ENCODE results near the gene IL17RD.

Gene IL17RD

DNA sequence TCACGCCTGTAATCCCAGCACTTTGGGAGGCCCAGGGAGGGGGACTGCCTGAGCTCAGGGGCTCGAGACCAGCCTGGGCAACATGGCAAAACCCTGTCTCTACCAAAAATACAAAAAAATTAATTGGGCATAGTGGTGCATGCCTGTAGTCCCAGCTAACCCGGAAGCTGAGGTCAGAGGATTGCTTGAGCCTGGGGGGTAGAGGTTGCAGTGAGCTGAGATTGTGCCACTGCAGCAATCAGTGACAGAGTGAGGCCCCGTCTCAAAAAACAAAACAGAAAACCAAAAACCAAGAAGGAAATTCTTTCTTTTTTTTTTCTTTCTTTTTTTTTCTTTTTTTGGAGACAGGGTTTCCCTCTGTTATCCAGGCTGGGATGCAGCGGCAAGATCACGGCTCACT, 101.2 kb downstream of the IL17RD start:
- no peak for DNase-seq

DNA sequence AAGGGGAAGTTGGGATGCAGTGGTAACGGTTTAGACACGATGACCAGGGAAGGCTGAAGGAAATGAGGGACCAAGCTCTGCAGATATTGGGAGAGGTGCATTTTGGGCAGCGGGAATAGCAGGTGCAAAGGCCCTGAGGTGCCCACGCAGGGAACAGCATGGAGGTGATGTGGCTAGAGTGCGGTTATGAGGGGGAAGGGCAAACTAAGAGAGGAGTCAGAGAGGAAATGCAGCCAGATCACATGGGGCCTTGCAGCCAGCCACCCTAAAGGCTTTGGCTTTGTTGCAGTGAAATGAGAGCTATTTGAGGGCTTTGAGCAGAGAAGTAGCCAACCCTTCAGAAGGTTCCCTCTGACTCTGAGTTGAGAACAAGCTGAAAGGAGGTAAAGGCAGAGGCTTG, 102.1 kb downstream of the IL17RD start:
- DNase-seq: no peak

GRCh38 chr3:57062101-57062631, 103.0 kb downstream of the IL17RD start:
- DNase-seq: no peak

DNA sequence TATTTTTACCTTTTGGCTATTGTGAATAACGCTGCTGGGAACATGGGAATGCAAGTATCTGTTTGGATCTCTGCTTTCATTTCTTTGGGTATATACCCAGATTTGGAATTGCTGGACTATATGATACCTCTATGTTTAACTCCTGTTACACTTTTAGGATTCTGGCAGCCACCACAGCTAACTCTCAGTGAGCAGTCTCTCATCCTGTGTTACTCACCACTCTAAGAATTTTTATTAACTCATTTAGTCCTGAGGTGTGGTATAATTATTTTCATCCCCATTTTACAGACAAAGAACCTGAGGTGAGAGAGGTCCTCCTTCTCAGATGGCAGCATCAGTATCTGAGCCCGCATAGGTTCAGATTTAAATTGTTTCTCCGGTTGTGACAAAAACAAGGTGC, 103.6 kb downstream of the IL17RD start:
- no peak for DNase-seq

- DNase-seq: no peak
Observed at GRCh38 chr3:57060089-57060821, 104.9 kb downstream of the IL17RD start, which contains the start of gene SPATA12. Gene SPATA12 (plus strand): TSS chr3:57060664. CDS start chr3:57073695, 13,031 bp downstream.

DNA sequence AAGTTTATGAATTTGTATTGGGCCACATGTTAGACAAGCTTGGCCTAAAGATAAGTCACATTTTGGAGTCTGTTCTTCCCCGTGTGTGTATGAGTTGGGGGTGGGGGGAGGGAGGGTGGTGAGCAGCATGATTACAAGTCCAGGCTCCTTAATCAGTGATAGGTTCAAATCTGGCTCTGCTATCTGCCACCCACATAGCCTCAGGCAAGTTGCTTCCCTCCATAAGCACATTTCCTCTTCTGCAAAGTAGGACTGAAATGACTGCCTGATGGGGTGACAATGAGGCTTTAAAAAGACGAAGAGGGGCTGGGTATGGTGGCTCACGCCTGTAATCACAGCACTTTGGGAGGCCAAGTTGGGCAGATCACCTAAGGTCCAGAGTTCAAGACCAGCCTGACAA, 105.7 kb downstream of the IL17RD start:
- DNase-seq: no peak

- no peak for DNase-seq
Observed at GRCh38 chr3:57057351-57057750, 107.8 kb downstream of the IL17RD start.

DNA sequence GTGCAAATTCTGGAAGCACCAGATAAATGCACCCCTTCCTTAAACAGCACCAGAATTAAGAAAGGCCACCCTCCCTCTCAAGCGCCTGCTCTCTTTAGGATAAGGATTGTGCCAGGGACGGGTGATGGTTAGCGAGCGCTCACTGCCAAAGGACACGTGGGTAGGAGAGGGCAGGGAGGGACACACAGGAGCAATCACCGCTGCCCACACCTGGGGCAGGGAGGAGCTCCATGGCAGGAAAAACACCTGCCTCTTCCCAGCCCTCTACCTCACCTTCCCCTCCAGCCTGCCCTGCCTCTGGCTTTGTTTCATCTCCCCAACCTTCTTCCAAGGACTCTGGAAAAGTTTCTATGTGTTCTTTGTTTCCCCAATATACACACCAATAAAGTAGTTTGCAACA, 112.0 kb downstream of the IL17RD start:
- no peak for DNase-seq

DNA sequence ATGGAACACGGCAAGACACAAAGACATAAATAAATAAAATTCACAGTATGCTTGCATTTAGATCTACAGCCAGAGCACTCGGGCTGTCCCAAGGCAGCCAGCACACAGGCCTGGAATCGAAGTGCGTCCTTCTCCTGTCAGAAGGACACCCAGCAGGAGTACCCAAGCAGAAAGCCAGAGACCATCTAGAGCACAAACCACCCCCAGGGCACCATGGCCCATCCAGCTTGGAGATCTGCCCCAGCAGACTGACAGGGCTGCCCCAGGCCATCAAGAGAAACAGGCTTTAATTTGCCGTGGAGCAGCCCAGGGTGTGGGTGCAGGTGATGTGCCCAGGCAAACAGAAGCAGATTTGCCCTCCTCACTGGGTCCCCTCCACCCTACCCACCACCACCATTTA, 112.5 kb downstream of the IL17RD start:
- DNase-seq: no peak

DNA sequence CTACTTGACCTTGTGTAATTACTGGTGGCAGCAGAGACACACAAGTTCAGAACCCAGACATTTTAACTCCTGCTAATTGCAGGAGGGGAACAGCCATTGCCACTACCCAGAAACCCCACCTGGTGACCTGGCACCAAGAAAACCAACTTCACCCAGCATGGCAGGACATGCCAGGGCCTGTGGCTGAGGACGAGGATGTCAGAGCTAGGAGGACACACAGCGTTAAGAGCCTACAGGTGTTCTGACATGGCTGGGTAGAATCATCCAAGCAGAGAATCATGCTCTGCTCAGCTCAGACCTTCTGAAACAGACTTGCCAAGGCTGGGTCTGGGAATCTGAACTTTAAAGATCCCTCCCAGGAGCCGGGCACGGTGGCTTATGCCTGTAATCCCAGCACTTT, 116.4 kb downstream of the IL17RD start:
- DNase-seq: no peak

- DNase-seq: no peak
Observed at GRCh38 chr3:57048052-57048671, 117.0 kb downstream of the IL17RD start.

- DNase-seq: no peak
Observed at GRCh38 chr3:57046101-57046765, 118.9 kb downstream of the IL17RD start.

DNA sequence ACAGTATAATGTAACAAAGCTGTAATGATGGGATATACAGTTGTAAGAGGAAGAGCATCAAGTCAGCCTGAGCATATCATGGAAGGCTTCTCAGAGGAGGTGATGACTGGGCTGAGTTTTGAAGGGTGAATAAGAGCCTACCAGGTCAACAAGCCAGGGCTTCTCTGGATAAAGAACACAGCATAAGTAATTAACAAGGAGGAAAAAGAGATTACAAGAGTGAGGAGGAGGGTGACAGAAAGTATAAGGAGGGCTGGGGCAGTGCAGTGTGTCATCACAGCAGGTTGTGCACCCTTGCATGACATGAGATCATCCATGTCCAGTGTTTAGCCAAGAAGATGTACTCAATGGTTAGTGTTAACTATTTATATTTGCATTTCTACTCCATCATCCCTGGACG, 121.6 kb downstream of the IL17RD start:
- DNase-seq: no peak

- DNase-seq: no peak
Observed at GRCh38 chr3:57041674-57042073, 123.5 kb downstream of the IL17RD start.
